Activated CD4-positive, alpha-beta T cell treated with anti-CD3 and anti-CD28 coated beads for 36 hours (primary cell): ENCODE data around the gene PLAAT4. TPM values are rescaled to one million over a fixed set of nuclear protein-coding genes. Genes with fewer than 3 reads are reported as not detected.
A peak's percentile ranks its signal among the peaks of the same experiment; 100 is the strongest.

ENCODE experiments used
- ATAC-seq: fragments of 200-7000 bp; cut with Tn5 transposase; one replicate; pipeline ENCODE4 v1.10.0; 2021; ENCODE audit warnings: mild to moderate bottlenecking, moderate library complexity
- CTCF ChIA-PET: fragments of 350-600 bp; sonication (Branson Sonifier 250); formaldehyde crosslinking; loops from one replicate; lab custom pipeline; 2021; ENCODE audit warnings: antibody characterized with exemption; lab: Charles Lee
- POLR2A ChIA-PET: fragments of 350-600 bp; sonication (Branson Sonifier 250); formaldehyde crosslinking; loops from one replicate; lab custom pipeline; 2021; ENCODE audit warnings: antibody characterized with exemption, inconsistent platforms; lab: Charles Lee
- DNase-seq: peaks from one replicate; pipeline ENCODE4 v3.0.0-alpha.2; 2020
- H3K27ac Mint-ChIP-seq: one replicate; pipeline ENCODE4 v1.8.0; 2021; ENCODE audit warnings: mixed read lengths
- H3K27me3 Mint-ChIP-seq: one replicate; pipeline ENCODE4 v1.8.0; 2021; ENCODE audit warnings: mixed read lengths
- H3K36me3 Mint-ChIP-seq: one replicate; pipeline ENCODE4 v1.8.0; 2021; ENCODE audit warnings: low read depth, mixed read lengths
- H3K4me1 Mint-ChIP-seq: one replicate; pipeline ENCODE4 v1.8.0; 2021; ENCODE audit warnings: mixed read lengths
- H3K4me3 Mint-ChIP-seq: one replicate; pipeline ENCODE4 v1.8.0; 2021; ENCODE audit warnings: mild to moderate bottlenecking, moderate library complexity, mixed read lengths
- H3K9me3 Mint-ChIP-seq: one replicate; pipeline ENCODE4 v1.8.0; 2021; ENCODE audit warnings: low read depth, mixed read lengths
- intact Hi-C, 2 experiments: fragments of 100-400 bp; cut with DNase I in 1 of 2; cut with micrococcal nuclease in 1 of 2; formaldehyde crosslinking; loops; one replicate each; pipeline versions ENCODE4 v1.14.2 to v1.15.1; 2022 to 2024; cut with DNase I, micrococcal nuclease
- total RNA-seq, 2 experiments: library from RNA; stranded (reverse); gene quantifications; one replicate each; pipeline ENCODE4 v1.2.3, GENCODE V29; 2021

Gene PLAAT4, protein sequence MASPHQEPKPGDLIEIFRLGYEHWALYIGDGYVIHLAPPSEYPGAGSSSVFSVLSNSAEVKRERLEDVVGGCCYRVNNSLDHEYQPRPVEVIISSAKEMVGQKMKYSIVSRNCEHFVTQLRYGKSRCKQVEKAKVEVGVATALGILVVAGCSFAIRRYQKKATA
- total RNA-seq = 10 to 100 TPM; 16.8 to 18.7 TPM

DNA sequence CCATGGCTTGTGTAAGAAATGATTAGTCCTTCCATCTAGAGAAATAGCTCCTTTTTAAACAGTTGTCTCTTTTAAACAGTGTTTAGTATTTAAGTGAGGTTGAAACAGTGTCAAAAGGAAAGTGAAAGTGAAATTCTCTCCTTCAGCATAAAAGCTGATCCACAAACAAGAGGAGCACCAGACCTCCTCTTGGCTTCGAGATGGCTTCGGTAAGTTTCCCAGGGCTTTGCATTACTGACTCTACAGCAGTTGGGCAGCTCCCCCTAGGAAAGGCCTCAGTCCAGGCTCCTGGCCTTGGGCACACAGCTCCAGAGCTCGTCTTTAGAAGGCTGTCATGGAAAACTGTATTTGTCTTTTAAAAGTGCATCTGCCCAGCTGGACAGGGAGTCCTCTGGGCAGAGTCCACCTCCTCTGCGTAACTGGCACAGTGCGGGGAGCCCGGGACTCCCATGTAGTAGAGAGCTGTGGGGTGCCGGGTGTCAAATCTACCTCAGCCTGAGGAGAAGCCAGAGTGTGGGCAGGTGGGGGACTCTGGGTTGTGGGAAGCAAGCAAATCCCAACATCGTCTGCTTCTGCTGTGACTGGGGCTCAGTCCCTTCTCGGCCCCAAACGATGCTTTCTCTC is at the start of gene PLAAT4:
Gene PLAAT4, plus strand, starts transcription at position 140 of the 624 bp plus-strand sequence. Its CDS starts 61 bp downstream, at position 201.
- DNase-seq = peak; percentile 44
- H3K36me3 Mint-ChIP-seq = no peaks in the 10 kb centered on the region
- POLR2A ChIA-PET = interaction anchor here (0.7 to 2.2 kb wide), 5 partner anchors 14 to 93 kb away, joined by 3 to 18 read pairs (median 5); no protein-coding TSS in a partner anchor

DNA sequence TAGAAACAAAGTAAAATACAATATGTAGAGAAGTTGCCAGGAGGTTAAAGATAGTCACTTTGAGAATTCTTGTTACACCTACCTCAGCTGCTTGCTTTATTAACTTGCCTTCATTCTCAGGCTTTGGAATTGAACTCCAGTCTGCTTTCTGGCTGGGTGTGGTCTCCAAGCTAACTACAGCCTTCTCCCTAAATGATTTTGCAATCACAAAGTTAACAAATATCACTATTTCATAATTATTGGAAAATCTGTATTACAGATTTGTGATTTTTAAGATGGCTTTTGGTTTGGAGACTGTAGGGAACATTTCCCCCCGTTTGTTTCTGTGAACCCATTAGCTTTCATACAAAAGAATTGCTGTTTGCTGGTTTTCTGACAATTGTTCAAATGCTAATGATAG is 47.8 kb upstream of the PLAAT4 start:
- Mint-ChIP-seq H3K27ac (no peak overlapping the region), H3K27me3 (peaks cover 19% of the 10 kb centered on the region), H3K4me3 (no peak overlapping the region), H3K36me3 (peaks cover 2% of the 10 kb centered on the region), H3K4me1 (peaks cover 11% of the 10 kb centered on the region), H3K9me3 (peaks cover 13% of the 10 kb centered on the region)
- DNase-seq = no peak
- ChIA-PET POLR2A (no interaction called here), CTCF (interaction anchor here (0.6 to 3.1 kb wide), 4 partner anchors 9 to 918 kb away, joined by 3 to 19 read pairs (median 3); no protein-coding TSS in a partner anchor)
- intact Hi-C loops = no loop called here
- no peak for ATAC-seq

More for the DNA sequence above, at the start of gene PLAAT4:
- peak; percentile 65 for ATAC-seq
- Mint-ChIP-seq H3K9me3 (no peaks in the 10 kb centered on the region), H3K27me3 (no peaks in the 10 kb centered on the region), H3K4me1 (peaks cover 81% of the 10 kb centered on the region), H3K4me3 (peak within 1 kb of the TSS; percentile 81), H3K27ac (peak within 1 kb of the TSS; percentile 94)
- CTCF ChIA-PET = interaction anchor here (0.6 to 2.0 kb wide), 10 partner anchors 12 to 1785 kb away, joined by 3 to 6 read pairs (median 4); partner anchors contain the start of gene RTN3
- intact Hi-C loops = loop anchor here (1.0 to 2.0 kb wide), 4 partner anchors 15 to 132 kb away; no protein-coding TSS in a partner anchor

DNA sequence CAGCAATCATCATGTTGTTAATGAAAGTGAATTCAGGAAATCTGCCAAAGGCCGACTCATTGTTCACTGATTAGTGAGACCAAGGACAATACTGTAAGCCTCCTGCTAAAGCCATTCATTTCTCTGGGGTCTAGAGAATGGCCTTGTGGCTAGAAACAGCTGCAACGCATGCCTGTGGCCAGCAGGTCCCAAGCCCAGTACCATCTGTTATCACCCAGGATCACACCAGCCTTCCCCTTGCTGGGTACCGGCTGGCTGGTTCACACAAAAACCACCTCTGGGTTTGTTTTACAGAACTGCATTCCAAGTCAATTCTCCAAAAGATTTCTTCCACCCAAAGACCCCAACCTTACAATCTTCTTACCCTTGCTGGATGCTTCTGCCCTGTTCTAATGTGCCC is 46.7 kb upstream of the PLAAT4 start:
- CTCF ChIA-PET = interaction anchor here (0.7 to 3.1 kb wide), 5 partner anchors 10 to 148 kb away, joined by 3 to 19 read pairs (median 3); no protein-coding TSS in a partner anchor
- ATAC-seq (no peak), DNase-seq (no peak)
- H3K27me3 Mint-ChIP-seq = peaks cover 24% of the 10 kb centered on the region
- H3K4me1 Mint-ChIP-seq = peaks cover 11% of the 10 kb centered on the region
- H3K27ac Mint-ChIP-seq = no peak overlapping the region
- H3K9me3 Mint-ChIP-seq = peaks cover 9% of the 10 kb centered on the region
- intact Hi-C loops = no loop called here
- POLR2A ChIA-PET = no interaction called here
- no peak overlapping the region for H3K4me3 Mint-ChIP-seq
- peaks cover 2% of the 10 kb centered on the region for H3K36me3 Mint-ChIP-seq

DNA sequence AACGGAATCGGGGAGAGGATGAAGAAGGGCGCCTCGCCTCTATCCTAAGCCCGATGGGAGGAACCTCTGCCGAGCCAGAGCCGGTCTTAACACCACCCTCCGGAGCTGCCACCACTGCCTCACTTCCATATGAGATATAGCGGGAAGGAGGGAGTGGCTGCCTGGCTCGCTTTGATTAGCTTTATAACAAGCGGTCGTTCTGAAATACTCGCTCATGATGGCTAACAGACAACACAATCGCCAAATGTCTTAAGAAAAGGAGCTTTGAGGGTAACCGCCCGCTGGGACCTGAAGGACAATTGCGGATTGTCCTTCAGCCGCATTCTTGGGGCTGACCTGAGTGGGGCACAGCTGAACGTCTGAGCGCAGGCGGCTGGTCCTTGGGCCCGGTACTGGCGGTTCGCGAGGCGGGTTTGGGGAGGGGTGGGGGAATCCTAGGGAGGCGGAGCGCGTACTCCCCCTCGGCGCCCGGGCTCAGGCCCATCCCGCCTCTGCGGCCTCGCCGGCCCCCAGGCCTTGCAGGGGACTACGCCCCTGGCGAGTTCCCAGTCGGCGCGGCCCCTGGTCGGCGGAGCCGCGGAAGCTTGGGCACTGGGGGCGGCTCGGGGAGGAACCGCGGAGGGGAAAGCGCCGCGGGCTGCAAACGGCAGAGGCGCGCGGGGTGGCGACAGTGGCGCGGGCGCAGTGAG is 45.9 kb upstream of the PLAAT4 start, which contains the start of gene PLAAT5:
Gene PLAAT5, minus strand, starts transcription at position 617 of the 689 bp plus-strand sequence. Its CDS starts 133 bp downstream, at position 484.
- Mint-ChIP-seq H3K27me3 (peaks cover 22% of the 10 kb centered on the region), H3K4me1 (peaks cover 11% of the 10 kb centered on the region), H3K9me3 (peaks cover under 1% of the 10 kb centered on the region), H3K36me3 (peaks cover under 1% of the 10 kb centered on the region), H3K27ac (no peak within 1 kb of the TSS), H3K4me3 (peak within 1 kb of the TSS; percentile 62)
- peak; percentile 39 for ATAC-seq
- POLR2A ChIA-PET = no interaction called here
- CTCF ChIA-PET = interaction anchor here (0.7 to 3.1 kb wide), 3 partner anchors 11 to 73 kb away, joined by 3 to 19 read pairs (median 3); no protein-coding TSS in a partner anchor
- DNase-seq = peak; percentile 32
- intact Hi-C loops = no loop called here

DNA sequence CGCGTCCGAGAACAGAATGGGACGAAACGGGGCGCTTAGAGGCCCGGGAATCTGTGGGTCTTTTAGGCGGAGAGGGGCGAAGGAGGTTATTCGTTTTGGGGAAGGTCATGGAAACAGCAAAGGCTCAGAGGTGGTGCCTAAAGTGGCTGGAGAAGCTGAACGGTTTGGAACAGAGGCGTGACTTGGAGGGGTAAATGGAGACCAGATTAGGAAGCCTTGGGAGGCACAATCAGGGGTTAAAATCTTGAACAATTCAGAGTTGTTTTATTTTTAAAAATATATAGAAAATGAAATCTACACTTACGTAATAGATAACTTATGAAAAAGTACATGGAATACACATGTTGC is 45.4 kb upstream of the PLAAT4 start:
- H3K9me3 Mint-ChIP-seq = no peaks in the 10 kb centered on the region
- no peak for DNase-seq
- ChIA-PET CTCF (interaction anchor here (0.9 to 1.1 kb wide), 3 partner anchors 11 to 244 kb away, joined by 3 to 4 read pairs (median 3); no protein-coding TSS in a partner anchor), POLR2A (no interaction called here)
- H3K27ac Mint-ChIP-seq = no peak overlapping the region
- no peak for ATAC-seq
- intact Hi-C loops = no loop called here
- H3K4me3 Mint-ChIP-seq = peak overlapping the region; percentile 62
- peaks cover 11% of the 10 kb centered on the region for H3K4me1 Mint-ChIP-seq
- H3K36me3 Mint-ChIP-seq = no peaks in the 10 kb centered on the region
- peaks cover 22% of the 10 kb centered on the region for H3K27me3 Mint-ChIP-seq

DNA sequence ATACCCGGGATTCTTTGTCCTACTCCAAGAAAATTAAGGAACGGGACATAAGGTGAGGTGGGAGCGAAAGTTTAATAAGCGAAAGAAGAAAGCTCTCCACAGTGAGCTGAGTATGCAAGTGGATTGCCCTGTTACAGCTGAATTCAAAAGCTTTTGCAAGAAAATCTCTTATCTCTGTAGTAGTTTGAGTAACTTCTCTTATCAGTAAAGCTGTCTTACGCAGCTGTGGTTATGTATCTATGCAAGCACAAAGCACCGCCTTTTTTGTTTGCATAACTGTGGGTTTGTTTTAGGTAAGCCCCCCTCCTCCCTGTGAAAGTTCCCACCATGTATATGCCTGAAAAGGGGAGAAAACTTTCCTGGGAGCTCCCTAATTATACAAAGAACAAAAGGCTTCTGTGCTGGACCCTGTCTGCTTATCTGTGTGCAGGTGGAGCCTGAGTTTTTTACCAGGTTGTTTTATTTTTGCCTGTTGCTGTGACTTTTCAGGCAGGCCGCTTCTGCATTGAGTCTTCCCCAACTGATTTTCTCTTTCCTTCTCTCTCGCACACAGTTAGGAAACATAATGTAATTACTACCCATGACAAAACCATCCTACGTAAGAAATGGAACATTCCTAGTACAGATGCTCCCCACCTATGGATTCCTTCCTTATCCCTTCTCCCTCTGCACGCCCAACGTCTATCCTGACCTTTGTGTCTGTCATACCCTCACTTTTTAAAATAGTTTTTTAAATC is 44.8 kb upstream of the PLAAT4 start:
- peak overlapping the region; percentile 62 for H3K4me3 Mint-ChIP-seq
- DNase-seq (no peak), ATAC-seq (peak; percentile 60)
- ChIA-PET POLR2A (interaction anchor here (0.6 kb wide), 1 partner anchor 147 kb away, joined by 4 read pairs; no protein-coding TSS in a partner anchor), CTCF (interaction anchor here (0.9 to 1.1 kb wide), 2 partner anchors 11 to 244 kb away, joined by 3 to 4 read pairs; no protein-coding TSS in a partner anchor)
- H3K27me3 Mint-ChIP-seq = peaks cover 22% of the 10 kb centered on the region
- H3K9me3 Mint-ChIP-seq = no peaks in the 10 kb centered on the region
- intact Hi-C loops = no loop called here
- peaks cover 11% of the 10 kb centered on the region for H3K4me1 Mint-ChIP-seq
- H3K36me3 Mint-ChIP-seq = no peaks in the 10 kb centered on the region
- H3K27ac Mint-ChIP-seq = no peak overlapping the region

DNA sequence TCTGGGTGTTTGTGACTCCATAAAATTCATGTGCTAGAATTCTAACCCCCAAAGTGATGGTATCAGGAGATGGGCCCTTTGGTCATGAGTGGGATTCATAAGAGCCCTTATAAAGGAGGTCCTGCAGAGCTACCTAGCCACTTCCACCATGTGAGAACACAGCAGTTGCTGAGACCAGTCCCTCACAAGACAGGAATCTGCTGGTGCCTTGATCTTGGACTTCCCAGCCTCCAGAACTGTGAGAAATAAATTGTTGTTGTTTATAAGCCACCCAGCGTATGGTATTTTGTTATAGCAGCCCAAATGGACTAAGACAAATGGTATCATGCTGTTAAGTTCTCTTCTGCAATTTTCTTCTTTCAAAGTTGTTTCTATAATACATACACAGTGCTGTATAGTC is 44.2 kb upstream of the PLAAT4 start:
- POLR2A ChIA-PET = interaction anchor here (0.6 kb wide), 1 partner anchor 146 kb away, joined by 4 read pairs; no protein-coding TSS in a partner anchor

DNA sequence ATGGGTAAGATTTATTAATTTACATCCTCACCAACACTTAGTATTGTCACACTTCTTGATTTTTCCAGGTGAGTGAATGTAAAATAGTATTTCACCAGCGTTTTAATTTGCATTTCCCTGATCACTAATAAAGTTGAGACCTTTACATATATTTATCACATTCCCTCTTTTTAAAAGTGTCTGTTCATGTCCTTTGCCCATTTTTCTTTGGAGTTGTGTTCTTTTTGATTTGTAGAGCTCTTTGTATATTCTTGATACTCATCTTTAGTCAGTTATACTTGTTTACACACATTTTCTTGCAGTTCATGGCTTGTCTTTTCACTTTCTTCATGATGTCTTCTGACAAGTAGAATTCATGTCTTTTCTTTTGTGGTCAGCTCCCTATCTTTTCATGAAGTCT is 43.5 kb upstream of the PLAAT4 start:
- ChIA-PET POLR2A (no interaction called here), CTCF (interaction anchor here (0.6 to 2.4 kb wide), 3 partner anchors 14 to 113 kb away, joined by 3 to 8 read pairs (median 3); no protein-coding TSS in a partner anchor)
- intact Hi-C loops = no loop called here
- Mint-ChIP-seq H3K27ac (no peak overlapping the region), H3K4me3 (no peak overlapping the region), H3K9me3 (no peaks in the 10 kb centered on the region), H3K36me3 (no peaks in the 10 kb centered on the region), H3K4me1 (peaks cover 11% of the 10 kb centered on the region), H3K27me3 (peaks cover 22% of the 10 kb centered on the region)
- no peak for ATAC-seq
- no peak for DNase-seq

More for the DNA sequence above, 44.2 kb upstream of the PLAAT4 start:
- no peak overlapping the region for H3K4me3 Mint-ChIP-seq
- intact Hi-C loops = no loop called here
- no peak overlapping the region for H3K27ac Mint-ChIP-seq
- H3K27me3 Mint-ChIP-seq = peaks cover 22% of the 10 kb centered on the region
- H3K36me3 Mint-ChIP-seq = no peaks in the 10 kb centered on the region
- H3K4me1 Mint-ChIP-seq = peaks cover 11% of the 10 kb centered on the region
- ATAC-seq (no peak), DNase-seq (no peak)
- CTCF ChIA-PET = no interaction called here
- H3K9me3 Mint-ChIP-seq = no peaks in the 10 kb centered on the region

DNA sequence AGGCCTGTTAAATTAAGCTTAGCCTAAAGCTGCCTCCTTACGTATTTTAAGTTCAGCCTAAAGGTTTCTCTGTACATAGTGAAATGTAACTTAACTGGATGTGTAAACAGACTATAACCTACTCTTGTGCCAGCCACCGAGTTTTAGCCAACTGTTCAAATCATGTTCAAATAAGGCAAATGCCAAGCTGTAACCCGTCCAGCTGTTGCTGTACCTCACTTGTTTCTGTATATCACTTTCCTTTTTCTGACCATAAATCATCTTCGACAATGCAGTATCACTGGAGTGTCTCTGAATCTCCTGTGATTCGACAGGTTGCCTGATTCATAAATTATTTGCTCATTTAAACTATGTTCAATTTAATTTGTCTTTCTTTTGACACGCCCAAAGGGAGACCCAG is 41.6 kb upstream of the PLAAT4 start:
- Mint-ChIP-seq H3K9me3 (peaks cover 6% of the 10 kb centered on the region), H3K4me3 (no peak overlapping the region), H3K4me1 (peaks cover 11% of the 10 kb centered on the region), H3K27ac (no peak overlapping the region), H3K36me3 (peaks cover 4% of the 10 kb centered on the region), H3K27me3 (peaks cover 24% of the 10 kb centered on the region)
- ATAC-seq (no peak), DNase-seq (no peak)
- intact Hi-C loops = no loop called here
- CTCF ChIA-PET = interaction anchor here (1.9 to 2.4 kb wide), 2 partner anchors 15 to 144 kb away, joined by 8 to 12 read pairs; no protein-coding TSS in a partner anchor
- POLR2A ChIA-PET = no interaction called here

DNA sequence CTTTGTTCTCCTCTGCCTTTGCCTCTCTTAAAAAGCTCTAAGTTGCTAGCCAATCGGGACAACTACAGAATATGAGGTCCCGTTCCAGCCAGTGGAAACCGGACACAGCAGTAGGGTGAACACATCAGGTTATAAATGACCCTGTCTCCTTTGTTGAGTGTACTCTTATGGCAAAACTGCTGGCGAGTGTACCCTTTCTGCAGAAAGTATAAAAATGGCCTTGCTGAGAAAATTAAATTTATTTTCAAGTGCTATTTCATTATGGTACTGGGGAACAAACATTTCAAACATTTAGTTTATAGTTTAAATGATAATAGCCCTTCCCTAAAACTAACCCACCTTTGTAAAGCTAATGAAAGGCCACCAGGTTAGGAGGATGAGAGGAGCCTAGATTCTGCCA is 36.7 kb upstream of the PLAAT4 start:
- intact Hi-C loops = no loop called here
- peaks cover 2% of the 10 kb centered on the region for H3K27me3 Mint-ChIP-seq
- H3K9me3 Mint-ChIP-seq = peaks cover 15% of the 10 kb centered on the region
- ATAC-seq = no peak
- POLR2A ChIA-PET = no interaction called here
- H3K4me3 Mint-ChIP-seq = no peak overlapping the region
- no peak for DNase-seq
- CTCF ChIA-PET = no interaction called here
- H3K36me3 Mint-ChIP-seq = peaks cover 6% of the 10 kb centered on the region
- peaks cover 10% of the 10 kb centered on the region for H3K4me1 Mint-ChIP-seq
- no peak overlapping the region for H3K27ac Mint-ChIP-seq
